Mammary epithelial cell (primary cell): Measurements from ENCODE around the gene SMG9.

Experiments used
- EZH2 ChIP-seq: IDR thresholded peaks from 2 replicates; pipeline ENCODE4 v1.6.1; 2012; ENCODE audit warnings: low read length, inconsistent platforms, borderline replicate concordance
- TF ChIP-seq, protein P1 (sequence below), 2 donors: IDR thresholded peaks in 1 of 2; conservative IDR thresholded peaks in 1 of 2; 2 replicates each; pipeline ENCODE4 v1.5.1; 2011 to 2012; ENCODE audit warnings: inconsistent platforms in 2 of 2, low read length in 2 of 2, mild to moderate bottlenecking in 2 of 2, control low read depth in 1 of 2, low read depth in 1 of 2; ENCODE audit not compliant: insufficient read depth in 1 of 2; ENCODE audit errors: extremely low read depth in 1 of 2

- TF ChIP-seq, protein P1, sequence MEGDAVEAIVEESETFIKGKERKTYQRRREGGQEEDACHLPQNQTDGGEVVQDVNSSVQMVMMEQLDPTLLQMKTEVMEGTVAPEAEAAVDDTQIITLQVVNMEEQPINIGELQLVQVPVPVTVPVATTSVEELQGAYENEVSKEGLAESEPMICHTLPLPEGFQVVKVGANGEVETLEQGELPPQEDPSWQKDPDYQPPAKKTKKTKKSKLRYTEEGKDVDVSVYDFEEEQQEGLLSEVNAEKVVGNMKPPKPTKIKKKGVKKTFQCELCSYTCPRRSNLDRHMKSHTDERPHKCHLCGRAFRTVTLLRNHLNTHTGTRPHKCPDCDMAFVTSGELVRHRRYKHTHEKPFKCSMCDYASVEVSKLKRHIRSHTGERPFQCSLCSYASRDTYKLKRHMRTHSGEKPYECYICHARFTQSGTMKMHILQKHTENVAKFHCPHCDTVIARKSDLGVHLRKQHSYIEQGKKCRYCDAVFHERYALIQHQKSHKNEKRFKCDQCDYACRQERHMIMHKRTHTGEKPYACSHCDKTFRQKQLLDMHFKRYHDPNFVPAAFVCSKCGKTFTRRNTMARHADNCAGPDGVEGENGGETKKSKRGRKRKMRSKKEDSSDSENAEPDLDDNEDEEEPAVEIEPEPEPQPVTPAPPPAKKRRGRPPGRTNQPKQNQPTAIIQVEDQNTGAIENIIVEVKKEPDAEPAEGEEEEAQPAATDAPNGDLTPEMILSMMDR (conservative IDR thresholded peaks at IDR 0.05 in 1 of 2, IDR thresholded peaks at IDR 0.05 in 1 of 2; ENCODE audit: extremely low read depth in 1 of 2, insufficient read depth in 1 of 2, low read depth in 1 of 2, low read length in 2 of 2) = no peak
- TF ChIP-seq EZH2 = no peak
These were observed 41.6 kb downstream of the SMG9 start for GRCh38 chr19:43713208-43713607.
